GM19438 (cell line): ENCODE data around the gene PPA1.
"Not testable (repeated sequence)": the region's sequence is repeated elsewhere in the genome, so short reads cannot be mapped to it uniquely, and the experiment has no call there.

Source experiments
- ATAC-seq: cut with Tn5 transposase; IDR thresholded peaks from one replicate; pipeline ENCODE4 v1.9.1; 2021; ENCODE audit warnings: low read depth; ENCODE audit not compliant: unreplicated experiment

The PPA1 gene

DNA sequence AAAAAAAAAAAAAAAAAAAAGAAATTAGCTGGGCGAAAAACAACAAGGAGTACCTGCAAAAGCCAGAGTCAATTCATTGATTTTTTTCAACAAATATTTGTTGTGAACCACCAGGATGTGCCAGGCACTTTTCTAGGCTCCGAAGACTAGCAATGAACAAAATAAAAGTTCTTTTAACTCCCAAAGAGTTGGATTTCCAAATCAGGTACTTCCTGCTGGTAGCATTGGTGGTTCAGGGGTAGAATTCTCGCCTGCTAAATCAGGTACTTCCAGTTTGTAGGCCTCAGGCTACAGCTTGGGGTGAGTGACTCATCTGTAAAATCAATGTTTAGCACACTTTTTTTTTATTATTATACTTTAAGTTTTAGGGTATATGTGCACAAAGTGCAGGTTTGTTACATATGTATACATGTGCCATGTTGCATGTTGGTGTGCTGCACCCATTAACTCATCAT, 10.9 kb downstream of the PPA1 start:
- no peak for ATAC-seq

DNA sequence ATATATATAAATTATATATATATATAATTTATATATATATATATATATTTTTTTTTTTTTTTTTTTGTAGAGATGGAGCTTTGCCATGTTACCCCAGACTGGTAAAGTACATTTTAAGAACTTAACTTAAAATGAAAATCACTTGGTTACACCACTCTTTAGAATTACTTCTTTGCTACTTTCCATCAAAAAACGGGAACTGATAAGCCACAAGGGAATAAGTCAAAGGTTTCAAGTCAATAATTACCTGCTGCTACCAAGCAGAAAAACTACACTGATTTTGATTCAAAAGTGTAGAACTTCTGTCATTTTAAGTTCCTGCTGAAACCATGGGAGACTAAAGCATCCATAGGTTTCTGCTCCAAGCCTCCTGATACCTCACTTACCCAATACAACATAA, 12.2 kb downstream of the PPA1 start:
- no peak for ATAC-seq

DNA sequence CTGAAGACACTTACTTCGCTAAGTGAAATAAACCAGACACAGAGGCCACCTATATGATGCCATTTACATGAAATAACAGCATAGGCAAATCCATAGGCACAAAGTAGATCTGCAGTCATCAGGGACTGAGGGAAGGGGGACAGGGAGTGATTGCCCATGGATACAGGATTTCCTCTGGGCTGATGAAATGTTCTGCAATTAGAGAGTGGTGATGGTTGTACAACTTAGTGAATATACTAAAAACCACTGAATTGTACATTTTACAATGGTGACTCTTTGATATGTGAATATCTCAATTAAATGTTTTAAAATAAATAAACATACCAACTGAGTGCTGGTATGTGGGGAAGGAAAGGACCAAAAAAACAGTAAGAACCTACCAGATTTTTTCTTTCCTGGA, 20.4 kb downstream of the PPA1 start:
- ATAC-seq: no peak

DNA sequence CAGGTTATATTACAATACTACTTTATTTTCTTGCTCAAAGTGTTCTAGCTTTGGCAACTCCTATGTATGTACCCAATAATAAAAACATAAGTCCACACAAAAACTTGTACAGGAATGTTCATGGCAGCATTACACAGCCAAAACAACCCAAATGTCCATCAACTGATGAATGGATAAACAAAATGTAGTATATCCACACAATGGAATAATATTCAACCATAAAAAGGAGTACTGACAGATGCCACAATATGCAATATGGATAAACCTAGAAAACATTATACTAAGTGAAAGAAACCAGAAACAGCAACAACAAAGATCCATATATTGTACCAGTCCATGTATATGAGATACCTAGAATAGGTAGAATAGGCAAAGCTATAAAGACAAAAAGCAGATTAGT, 21.0 kb downstream of the PPA1 start:
- no peak for ATAC-seq

DNA sequence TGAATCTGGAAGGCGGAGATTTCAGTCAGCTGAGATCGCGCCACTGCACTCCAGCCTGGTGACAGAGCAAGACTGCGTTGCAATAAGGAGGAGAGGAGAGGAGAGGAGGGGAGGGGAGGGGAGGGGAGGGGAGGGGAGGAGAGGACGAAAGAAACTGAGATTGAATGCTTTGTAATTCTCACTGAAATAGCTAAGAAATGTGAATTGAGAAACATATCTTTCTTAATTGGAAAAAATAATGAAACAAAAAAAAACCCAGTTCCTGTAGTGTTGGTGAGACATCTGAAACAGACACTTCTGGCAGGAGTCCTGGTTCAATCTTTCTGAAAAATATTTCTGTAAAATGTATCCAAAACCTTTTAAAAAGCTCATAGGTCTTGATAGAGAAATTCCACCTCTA, 26.5 kb downstream of the PPA1 start:
- no peak for ATAC-seq

DNA sequence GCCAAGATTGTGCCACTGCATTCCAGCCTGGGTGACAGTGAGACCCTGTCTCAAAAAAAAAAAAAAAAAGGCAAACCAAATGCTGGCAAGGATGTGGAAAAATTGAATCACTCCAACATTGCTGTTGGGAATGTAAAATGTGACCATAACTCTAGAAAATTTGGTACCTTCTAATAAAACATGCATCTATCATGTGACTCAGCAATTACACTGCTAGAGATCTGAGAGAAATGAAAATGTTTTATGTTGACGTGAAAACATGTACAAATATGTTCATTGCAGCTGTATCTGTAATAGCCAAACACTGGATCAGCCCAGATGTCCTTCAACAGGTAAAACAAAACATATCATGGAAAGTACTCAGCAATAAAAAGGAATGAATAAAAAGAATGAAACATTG, 32.1 kb downstream of the PPA1 start:
- ATAC-seq: no peak

DNA sequence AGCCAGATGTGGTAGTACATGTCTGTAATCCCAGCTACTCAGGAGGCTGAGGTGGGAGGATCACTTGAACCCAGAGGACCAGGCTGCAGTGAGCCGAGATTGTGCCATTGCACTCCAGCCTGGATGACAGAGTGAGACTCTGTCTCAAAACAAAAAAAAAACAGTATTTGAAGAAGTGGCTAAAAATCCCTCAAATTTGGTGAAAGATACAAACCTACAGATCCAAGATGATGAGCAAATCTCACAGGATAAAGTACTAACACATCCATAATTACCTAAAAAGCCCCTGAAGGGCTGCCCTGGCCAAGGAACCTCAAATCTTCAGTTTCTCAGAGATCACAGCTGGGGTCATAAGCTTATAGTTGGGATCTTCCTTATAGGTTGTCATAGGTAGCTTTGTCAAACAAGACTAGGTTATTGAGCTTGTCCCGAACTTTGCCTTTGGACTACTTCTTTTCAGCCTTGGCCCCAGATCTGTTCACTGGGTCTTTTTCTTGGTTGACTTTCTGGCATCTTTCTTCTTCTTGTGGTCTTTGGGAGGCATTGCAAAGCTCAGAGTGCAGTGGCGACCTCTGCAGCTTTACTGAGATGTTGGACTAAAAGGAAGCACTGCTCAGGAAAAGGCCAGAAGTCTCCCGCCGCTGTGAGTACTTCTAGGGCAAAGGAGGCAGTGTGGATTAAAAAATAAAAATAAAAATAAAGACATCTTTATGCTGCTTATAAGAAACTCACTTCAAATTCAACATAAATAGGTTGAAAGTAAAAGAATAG, 34.3 kb downstream of the PPA1 start:
- no peak for ATAC-seq

DNA sequence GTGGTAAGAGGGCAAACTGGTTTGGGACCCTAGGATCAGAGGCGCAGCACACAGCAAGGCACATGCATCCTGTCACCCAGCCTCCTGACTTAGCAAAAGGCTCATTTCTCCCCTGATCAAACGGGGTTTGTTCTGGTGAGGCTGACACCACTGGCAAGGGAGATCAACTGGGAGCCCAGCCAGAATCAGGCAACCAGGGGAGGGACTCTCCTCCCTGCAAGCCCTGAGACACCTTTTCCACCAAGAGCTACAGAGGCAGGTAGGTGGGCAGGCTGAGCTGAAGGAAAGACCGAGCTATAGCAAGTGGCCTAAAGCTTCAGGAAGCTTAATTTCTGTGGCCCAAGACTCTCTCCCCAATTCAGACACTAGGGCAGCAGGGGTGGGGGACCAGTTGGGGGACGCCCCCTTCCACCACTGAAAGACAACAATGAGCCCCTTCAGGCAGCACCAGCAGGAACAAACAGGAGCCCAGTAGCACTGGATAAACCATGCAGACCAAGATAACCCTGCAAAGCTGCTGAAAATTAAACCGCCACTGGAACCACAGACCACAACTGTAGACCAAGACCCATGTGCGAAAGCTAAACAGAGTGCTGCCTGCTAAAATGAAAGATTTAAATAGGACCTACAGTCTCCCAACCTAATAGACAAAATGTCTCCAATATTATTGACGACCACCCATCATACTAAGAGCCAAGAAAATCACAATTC, 35.8 kb downstream of the PPA1 start:
- no peak for ATAC-seq

DNA sequence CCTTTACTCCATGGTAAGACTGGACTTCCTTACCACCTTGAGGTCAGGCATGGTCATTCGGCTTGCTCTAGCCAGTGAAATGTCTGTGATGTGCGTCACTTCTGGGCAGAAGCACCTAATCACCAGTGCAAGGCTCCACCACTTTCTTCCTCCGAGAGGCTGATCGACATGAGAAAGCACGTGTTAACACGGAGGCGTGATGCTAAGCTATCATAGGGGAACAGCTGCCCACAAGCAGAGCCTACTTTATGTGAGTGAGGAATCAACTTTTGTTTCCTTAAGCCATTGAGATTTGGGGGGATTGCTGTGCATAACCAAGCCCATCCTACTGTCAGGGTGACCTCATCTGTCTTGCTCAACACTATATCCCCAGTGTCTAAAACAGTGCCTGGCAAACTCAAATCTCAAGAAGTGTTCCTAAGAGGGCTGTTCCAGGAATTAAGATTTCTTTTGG, 39.8 kb downstream of the PPA1 start:
- no peak for ATAC-seq

DNA sequence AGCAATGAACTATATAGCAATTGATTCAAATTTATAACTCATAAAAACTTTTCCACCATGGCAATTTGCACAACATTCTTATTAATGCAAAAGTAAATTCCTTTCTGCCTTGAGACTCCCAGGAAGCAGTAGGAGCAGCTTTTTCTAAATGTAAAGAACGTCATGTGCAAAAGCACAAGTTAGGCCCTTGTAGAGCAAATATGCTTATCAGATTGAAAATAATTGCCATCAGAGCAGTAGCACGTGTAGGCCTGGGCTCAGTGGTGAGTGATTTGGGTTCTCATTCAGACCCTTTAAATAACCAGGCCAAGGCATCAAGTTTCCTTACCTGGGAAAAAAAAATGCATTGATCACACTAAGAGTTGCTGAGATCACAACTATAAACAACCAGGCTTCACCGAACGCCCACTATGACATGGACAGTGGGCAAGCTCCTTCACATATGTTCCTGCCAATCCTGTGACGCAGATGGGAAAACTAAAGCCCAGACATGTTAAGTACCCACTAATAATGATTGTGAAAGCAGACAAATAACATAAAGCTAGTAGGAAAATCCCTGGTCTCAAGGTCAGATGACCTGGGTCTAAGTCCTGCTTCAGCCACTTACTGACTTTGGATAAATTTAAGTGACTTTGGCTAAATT, 40.8 kb downstream of the PPA1 start:
- ATAC-seq: no peak

DNA sequence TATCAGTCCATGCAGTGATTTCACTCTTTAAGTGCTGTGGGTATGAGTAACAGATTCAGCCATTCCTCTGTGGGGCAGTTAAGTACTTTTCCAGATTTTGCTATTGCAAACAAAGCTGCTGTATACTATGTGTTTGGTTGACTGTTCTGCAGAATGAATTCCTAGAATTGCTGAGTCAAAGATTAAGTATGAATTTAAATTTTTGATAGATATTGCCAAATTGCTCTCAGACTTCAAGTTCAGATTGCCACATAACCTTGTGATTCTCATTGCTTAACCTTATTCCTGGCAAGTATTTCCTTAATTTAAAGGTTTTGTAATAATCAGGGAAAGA, 41.3 kb downstream of the PPA1 start:
- no peak for ATAC-seq

DNA sequence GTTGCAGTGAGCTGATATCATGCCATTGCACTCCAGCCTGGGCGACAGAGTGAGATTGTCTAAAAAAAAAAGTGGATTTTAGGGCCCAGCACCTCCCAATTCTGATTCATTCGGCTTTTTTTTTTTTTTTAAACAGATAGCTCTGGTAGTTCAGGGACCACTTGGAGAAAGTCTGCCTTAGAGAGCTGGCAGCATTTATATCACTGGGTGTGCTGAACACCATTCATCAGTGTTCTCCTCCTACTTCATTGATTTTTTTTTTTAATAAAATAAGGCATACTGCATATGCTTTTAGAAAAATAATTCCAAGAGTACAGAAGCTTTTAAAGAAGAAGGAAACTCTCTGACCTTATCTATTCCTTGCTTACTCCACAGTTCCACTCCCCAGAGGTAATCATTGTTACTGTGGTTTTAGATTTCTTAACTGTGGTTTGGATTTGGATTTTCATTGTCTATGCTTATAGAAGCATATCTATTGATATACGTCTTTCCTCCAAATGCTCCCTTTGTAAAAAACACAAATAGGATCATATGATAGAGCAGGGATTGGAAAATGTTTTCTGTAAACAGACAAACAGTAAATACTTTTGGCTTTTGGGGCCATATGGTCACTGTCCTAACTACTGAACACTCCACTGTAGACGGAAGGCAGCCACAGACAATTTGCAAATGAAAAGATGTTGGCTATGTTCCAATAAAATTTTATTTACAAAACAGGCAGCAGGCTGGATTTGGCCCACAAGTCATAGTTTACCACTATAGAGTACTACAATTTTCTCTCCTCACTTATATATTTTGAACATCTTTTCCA, 41.9 kb downstream of the PPA1 start:
- ATAC-seq: no peak

DNA sequence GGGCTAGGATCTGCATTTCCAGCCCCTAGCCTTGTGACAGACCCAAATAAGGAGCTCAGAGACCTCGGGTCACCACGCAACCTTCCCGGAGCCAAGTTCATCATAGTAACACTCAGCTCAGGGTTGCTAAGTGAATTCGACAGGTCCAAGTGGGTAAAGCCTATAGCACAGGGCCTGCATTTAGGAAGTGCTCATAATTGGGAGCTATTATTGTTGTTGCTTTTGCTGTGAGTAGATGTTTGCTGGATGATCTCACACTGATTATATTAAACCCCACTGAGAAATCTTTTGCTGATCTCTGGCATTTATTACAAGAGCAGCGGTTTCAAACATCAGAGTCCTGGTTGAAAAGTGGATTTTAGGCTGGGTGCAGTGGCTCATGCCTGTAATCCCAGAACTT, 42.6 kb downstream of the PPA1 start:
- no peak for ATAC-seq

DNA sequence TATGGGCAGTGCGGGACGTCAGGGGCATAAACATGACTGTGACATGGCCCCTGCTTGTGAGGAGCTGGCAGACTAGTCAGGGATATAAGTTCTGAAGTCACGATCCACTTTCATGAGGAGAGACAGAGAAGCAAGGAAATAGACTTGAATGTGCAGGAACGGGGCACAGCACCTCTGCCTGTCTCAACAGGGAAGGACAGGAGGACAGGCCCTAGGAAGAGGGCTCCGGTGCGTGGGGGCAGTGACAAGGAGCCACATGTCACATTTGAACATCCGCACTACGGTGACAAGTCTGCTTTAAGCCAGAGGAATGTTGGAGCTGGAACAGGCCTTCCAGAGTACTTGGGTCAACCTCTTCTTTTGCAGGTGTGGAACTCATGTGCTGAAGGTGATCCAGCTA, 43.1 kb downstream of the PPA1 start:
- ATAC-seq: no peak

DNA sequence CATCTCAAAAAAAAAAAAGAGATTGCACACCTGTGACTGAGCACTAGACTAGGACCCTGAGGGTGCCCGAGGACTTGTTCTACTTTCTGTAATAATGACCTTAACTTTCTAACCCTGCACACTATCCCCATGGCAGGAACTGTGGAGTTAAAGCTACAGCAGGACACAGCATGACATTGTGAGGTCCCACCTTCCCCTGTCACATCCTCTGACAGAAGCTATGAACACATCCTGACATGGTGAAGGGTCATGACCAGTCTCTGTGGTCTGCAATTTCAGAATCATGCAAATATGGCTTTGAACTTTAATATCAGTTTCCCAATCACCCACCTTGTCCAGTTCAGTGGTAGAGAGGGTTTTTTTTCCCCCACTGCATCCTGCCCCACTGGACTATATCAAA, 44.5 kb downstream of the PPA1 start:
- no peak for ATAC-seq

DNA sequence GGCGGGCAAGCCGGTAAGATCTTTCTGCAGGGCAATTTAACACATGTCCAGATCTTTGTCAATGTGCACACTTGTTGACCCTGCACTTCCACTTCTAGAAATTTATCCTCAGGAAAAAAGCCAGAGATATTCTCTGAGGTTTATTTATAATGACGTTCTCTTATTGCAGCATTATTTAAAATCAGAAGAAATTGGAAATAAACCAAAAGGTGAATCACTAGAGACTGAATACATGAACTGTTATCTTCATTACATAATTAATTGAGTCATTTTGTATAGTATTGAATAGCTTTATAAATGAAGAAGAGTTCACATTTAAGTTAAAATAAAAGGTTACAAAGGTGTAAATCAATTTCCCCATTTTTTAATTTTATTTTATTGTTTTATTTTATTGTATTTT, 46.7 kb downstream of the PPA1 start:
- ATAC-seq: no peak

DNA sequence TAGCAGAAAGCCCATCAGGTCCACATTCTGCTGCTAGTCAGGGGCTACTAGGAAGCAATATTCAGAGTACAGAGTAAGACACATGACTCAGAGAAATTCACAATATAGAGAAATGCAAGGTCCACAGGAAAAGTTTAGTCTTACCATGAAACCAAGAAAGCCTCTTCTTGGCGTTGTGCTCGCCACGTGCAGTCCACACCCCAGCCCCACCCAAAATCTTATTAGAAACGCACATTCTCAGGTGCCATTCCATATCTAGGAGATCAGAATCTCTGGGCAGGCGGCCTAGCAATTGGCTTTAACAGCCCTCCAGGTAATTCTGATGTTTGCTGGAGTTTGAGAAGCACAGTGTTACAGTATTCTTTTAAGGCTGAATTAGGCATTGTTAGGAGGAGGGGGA, 47.1 kb downstream of the PPA1 start:
- no peak for ATAC-seq

DNA sequence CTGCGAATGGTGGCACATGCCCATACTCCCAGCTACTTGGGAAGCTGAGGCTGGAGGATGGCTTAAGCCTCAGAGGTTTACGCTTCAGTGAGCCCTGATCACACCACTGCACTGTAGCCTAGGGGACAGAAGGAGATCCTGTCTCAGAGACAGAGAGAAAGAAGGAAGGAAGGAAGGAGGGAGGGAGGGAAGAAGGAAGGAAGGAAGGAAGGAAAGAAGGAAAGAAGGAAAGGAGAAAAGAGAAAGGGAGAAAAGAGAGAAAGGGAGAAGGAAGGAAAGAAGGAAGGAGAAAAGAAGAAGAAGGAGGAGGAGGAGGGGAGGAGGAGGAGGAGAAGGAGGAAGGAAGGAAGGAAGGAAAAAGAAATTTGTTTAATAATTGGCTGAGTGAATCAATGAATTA, 49.9 kb downstream of the PPA1 start:
- no peak for ATAC-seq

DNA sequence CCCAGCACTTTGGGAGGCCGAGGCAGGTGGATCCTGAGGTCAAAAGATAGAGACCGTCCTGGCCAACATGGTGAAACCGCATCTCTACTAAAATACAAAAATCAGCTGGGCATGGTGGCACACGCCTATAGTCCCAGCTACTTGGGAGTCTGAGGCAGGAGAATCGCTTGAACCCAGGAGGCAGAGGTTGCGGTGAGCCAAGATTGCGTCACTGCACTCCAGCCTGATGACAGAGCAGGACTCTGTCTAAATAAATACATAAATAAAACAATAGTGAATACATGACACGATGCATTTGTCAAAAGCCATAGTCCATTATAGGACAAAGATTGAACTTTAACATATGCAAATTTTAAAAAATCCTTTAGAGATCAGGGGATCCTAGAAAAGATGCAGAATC, 54.0 kb downstream of the PPA1 start:
- not testable (repeated sequence) for ATAC-seq

DNA sequence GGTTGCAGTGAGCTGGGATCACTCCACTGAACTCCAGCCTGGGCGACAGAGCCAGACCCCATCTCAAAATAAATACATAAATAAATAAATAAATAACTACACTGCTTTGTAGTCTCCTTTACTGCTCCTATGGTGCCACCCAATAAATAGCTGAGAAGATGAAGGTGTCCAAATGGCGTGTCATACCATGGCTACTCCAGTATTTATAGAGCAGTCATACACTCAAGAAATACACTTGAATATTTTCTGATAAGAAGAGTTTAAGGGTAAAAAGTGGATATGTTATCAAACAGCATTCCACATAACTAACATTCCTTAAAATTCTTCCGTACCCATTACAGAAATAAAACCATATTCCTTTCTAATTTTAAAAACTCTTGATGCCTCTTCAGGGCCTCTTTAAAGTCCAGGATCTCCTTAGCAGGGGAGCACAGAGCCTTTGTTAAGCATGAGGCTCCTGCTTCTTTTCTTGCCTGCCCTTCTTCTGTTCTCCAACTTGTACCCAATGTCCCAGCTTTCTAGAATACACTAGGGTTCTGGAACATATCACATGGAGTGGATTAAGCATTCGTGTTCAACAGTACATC, 55.0 kb downstream of the PPA1 start:
- ATAC-seq: no peak

DNA sequence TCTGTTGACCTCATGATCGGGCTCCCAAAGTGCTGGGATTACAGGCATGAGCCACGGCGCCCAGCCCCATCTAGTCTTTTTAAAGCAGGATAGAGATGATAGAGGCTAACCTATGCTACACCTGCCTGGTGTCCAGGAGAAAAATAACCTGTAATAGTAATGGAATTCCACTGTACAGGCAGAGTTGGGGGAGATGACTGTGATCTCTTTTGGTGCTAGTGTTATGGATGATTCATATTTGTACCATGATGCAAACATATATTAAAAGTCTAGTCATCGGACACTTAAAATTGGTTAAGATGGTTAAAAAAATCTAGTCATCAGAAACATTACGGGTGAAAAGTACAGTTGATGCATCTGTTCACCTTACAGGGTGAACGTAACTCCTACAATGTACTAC, 56.8 kb downstream of the PPA1 start:
- ATAC-seq: no peak
